NCI-H82 treated with DMSO at 0.1 percent for 48 hours (cell line): ENCODE data around the gene RIPOR2.

Experiments
- DNase-seq: peaks from one replicate; lab custom pipeline; 2025; ENCODE audit not compliant: unreplicated experiment; lab: John Stamatoyannopoulos, UW

Gene RIPOR2

DNA sequence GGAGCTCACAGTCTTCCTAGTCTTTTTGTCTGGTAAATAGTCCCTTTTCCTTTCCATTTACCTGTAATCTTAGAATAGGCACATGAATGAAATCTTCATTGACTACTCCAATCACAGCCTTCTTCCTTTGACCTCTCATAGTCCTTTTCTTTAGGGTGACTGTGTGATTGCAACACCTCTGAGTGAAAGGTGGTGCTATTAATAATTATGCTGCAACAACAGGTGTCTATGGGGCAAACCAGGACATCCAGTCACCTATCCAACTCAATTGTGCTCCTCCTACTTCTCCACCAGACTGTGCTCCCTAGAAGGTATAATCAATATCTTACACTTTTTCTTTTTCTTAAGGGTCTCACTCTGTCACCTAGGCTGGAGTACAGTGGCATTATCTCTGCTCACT, 29.4 kb downstream of the RIPOR2 start:
- DNase-seq = no peak

DNA sequence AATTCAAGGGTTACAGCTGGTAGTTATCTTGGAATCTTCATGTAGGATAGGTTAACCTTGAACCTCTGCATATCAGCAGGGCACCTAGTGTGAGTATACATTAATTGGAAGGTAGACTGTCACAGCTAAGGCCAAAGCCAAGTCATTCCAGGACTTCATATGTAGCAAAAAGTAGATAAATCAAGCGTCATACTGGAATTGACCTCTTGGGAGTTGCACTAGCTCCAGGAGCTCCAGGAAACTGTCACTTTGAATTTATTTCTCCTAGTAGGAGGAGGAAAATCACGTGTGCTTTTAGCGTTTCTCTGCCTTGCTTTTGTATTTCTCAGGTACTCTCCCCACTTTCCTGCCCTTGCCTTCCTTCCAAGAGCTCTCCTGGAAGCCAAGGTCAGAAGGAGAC, 30.3 kb downstream of the RIPOR2 start:
- DNase-seq = no peak

DNA sequence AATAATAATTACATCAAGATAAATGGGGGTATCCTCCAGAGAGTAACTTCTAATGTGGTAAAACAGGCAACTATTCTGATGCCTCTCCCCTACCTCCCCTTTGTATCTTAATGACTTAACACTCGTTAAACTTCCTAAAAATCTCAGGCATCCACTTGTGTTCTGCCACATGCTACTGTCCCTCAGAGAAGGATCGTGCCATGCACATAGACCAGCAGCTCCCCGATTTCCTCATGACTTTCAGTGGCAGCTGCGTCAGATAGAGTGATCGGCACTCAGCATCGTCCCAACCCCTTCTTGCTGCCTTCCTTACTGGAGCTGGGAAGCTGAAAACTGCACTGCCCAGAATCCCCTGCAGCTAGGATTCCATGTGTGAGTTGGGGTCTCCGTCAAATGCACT, 32.1 kb downstream of the RIPOR2 start:
- no peak for DNase-seq

DNA sequence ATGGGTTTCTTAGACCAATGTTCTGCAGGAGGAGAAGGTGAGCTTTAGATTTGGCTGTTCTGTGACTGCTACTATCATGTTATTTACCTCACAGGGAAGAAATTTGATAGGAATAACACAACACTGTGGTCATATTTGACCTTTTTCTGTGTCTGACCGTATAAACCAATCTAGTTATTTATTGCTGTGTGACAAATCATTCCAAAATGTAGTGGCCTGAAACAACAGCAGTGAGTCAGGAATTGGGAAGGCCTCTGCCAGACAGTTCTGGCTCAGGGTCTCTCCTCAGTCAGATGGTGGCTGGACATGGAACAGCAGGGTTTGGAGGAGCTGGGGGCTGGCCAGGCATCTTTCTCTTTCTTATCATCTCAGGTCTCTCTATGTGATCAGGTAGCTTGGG, 33.0 kb downstream of the RIPOR2 start:
- no peak for DNase-seq

DNA sequence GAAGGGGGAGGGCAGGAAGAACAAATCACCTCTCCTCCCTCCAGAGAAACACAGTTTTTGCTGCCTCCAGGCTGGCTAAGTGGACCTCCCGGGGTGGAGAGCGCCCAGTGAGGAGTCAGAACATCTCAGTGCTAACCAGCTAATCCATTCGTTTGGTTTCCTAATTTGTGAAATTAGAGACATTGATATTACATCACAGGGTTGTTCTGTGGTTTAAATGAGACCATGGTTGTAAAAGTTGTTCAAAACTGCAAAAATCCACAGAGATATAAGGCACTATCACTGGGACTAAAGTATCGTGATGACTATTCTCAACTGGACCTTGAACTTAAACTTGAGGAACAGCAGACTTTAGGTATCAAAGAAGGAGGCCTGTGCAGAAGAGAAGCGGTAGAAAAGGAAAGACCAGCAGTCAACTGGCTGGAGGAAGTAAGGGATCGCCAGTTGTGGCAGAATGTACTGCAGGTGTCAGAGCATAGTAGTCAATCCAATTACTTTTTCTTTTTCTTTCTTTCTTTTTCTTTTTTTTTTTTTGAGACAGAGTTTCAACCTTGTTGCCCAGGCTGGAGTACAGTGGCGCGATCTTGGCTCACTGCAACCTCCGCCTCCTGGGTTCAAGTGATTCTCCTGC, 33.9 kb downstream of the RIPOR2 start:
- DNase-seq = no peak

DNA sequence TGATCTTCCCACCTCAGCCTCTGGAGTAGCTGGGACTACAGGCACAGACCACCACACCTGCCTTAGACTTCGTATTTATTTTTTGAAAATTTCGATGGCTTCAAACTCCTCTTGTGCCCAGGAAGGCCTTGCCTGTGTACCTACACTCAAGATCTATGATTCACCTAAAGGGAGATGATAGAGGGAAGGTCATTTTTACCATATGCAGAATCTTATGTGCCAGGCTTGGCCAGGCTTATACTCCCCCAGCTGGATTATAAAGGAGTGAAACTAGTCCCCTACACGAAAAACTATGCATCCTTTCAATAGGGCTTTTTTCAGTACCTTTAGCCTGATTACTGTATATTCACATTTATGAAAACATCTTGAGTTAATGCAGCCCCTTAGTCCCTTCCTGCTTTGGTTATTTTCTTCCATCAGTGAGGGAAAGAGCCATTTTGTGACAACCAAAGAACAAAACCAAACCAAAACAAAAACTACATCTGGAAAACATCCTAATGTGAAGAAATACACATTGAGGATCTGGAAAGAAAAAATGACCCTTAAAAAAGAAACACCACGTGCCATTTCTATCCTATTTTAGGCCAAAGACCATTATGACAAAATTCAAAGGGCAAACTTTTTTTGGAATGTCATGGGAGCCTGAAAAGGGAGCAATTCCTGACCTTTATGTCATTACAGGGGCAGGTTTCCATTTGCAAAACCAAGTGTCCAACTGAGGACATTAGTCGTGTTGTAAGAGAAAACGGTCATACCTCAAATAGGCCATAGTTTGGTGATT, 34.7 kb downstream of the RIPOR2 start:
- no peak for DNase-seq

DNA sequence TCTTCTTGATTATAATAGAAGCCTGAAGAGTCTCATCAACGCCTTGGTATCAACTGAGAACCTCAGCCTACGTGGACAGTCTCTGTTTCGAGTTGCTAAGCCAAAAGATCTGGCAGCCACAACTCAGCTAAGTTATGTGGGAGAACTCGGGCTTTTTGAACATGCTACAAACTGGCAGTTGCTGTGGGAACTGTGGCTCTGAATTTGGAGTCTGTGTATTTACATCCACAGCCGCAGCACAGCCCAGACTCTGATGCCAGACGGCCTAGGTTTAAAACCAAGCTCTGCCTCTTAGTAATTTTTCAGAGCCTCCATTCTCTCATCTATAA, 35.8 kb downstream of the RIPOR2 start:
- DNase-seq = no peak

DNA sequence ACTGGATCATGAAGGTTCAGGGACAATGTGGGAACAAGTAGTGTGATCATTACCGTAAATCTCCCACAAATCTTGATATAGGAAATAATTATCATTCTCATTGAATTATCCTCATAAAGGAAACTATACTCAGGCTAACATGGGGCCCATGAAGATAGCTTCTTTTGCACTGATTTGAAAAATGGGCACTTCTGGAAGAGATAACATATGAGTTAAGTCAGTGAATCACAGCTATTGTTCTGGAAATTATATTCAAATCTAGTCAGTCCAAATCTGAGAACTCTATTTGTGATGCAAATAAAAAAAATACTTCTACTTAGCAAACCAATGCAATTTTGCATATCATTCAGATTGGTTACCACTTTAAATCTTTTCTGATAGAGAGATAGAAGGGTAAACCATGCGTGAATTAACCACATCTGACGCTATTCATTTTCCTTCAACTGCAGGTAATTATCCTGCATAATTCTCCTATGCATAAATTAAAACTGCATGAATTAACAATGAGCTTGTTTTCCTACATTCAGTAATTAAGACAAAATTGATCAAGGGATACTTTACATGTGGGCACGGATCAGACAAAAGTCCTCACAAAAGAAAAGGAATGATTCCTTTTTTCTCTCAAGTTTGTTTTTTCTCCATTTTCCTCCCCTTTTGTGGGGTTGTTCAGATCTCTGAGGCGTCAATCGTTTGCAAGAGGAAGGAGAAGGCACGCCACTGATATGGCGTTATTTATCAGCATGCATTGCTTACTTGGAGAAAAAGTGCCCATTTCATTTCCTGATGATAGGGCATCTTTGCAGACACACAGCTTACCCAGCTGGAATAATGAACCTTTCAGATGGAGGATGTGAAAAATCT, 36.4 kb downstream of the RIPOR2 start:
- DNase-seq = no peak

DNA sequence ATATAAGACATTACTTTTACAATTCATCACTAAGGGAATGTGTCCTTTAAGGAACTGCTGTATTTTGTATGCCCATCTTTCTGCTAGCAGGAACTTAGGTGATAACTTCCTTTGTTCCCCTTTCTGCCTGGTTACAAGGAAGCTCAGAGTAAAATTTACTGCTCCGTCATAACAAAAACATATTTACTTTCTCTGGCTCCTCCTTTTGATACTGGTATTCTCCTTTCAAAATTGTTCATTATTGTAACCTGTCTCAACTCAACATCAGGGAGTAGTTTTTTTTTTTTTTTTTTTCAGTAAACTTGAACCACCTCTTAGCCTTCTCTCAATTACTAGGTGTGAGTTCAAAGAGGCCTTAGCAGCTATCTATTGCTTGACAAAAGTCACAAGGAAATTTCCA, 37.1 kb downstream of the RIPOR2 start:
- DNase-seq = no peak

DNA sequence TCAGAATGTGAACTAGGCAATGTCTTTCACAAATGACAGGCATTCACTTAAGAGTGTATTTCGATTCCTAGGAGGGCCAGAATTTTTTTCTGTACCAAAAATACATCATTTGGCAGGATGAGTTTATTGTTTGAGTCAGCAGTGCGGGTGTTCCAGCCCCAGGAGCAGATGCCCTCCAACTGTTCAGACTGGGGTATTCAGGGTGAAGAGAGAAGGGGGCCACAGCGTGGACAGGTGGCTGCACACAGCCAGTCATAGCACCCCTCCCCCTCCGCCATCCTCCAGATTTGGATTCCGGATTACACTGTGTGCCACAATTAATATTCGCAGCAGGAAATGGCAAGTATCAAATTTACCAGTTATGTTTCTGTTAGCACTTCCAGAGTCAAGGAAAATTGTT, 38.6 kb downstream of the RIPOR2 start:
- DNase-seq = no peak

DNA sequence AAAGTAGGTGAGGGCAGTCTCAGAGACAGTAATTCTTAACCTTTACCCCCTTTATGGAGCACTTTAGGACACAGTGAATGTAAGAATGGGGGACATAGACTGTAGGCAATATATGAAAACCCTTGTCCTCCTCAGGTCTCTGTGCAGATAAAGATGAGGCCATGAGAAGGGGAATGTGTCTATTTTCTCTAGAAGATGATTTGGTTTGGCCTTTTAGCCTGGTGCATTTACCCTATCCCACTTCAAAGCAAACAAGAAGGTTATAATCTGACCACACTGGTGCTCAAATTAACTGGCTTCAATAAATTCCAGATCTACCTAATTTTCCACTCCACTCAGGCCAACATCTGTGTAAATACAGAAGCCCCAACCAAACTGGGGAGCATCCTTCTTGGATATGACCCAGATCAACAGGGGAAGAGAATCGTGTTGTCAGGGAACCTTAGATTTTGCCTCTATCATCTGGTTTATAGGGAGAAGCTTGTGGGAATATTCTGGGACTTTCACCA, 42.4 kb downstream of the RIPOR2 start:
- DNase-seq = no peak

DNA sequence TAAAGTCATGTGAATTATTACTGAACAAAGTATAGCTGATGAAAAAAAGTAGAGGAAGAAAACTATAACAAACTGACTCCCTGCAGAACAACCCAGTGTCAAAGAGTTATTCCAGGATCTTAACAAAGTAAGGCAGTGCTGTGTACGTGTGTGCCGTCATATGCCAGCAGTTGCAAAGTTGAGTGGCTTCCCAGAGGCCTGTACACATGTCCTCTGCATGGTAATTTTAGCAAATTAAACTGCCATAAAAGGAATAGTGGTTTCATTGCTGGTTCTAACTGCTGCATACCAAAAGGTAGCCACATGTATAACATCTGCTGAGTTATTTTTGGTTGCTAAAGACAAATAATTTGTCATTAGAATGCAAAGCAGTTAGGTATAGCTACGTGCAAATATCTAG, 44.8 kb downstream of the RIPOR2 start:
- DNase-seq = no peak

DNA sequence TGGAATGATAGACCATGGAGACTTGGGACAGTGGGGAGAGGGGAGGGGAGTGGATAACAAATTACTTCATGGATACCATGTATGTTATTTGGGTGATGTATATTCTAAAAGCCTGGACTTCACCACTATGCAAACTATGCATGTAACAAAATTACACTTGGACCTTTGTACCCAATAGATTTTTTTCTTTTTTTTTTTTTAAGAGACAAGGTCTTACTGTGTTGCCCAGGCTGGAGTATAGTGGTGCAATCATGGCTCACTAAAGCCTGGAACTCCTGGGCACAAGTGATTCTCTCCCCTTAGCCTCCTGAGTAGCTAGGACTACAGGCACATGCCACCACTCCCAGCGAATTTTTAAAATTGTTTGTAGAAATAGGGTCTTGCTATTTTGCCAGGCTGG, 45.3 kb downstream of the RIPOR2 start:
- no peak for DNase-seq

DNA sequence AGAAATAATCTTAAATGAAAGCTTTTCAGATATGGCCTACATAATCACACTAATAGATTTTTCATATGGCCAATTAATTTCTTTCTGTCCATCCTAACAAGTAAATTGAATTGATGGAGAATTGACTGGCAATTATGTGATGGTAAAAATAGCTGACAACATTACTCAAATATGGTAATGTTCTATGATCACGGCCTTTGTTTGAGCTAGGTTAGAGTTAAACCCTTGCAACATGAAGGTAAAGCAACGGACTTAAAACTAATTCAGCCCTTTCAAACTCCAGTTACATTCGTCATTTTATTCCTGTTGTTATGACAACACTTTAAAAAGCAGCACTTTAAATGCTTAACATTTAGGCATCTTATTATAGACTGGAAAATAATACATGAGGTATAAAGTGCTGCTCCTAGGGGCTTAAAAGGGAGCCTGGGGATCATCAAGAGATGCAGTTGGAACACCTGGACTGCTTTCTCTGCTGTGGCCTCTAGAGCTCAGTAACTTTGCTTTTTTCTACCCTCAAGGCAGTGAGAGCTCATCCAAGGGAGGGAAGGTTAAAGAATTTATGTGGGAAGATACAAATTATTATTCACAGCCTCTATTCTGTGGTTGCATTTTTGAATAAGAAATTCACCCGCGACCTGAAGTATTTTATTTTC, 46.9 kb downstream of the RIPOR2 start:
- DNase-seq = no peak

DNA sequence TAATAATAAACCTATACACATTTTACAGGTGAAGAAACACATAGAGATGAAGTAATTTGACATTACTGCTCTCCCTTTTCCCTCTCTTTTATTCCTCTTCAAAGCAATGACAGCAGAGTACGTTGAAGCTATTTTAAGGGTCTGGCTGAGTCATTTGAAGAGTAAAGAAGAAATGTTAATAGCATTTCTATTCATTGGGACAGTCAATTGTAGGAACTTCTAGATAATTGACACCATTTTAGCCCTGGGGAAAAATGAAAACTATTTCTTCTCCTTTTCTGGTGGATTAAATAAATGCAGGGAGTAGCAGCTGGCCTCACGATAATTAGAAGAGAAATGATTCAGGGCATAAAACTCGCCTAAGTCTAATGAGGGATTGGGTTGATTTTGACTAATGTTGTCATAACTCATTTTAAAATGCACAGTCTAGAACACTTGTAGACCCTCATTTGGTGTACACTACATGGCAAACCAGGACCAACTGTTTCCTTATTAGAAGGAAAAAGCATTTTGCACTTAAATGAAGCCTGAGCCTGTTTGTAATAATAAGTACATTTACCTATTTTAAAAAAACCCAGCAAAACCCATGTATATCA, 48.1 kb downstream of the RIPOR2 start:
- DNase-seq = no peak

DNA sequence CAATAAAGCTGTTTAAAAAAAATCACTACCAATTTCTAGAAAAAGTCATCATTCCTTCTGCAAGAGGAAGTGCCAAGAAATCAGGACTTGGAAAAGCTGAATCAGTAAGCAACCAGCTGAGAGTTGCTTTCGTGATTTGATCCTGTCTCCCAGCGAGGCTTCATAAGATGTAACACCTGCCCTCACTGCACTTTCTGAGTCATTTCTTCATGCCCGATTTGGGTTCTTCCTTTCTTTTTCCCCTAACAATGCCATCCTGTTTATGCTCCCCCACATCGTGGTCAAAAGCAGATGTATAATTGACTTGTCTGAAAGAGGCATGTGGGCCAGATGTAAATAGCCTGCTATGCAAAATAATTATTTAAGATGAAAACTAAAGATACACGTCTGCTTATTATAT, 52.1 kb downstream of the RIPOR2 start:
- DNase-seq = no peak

DNA sequence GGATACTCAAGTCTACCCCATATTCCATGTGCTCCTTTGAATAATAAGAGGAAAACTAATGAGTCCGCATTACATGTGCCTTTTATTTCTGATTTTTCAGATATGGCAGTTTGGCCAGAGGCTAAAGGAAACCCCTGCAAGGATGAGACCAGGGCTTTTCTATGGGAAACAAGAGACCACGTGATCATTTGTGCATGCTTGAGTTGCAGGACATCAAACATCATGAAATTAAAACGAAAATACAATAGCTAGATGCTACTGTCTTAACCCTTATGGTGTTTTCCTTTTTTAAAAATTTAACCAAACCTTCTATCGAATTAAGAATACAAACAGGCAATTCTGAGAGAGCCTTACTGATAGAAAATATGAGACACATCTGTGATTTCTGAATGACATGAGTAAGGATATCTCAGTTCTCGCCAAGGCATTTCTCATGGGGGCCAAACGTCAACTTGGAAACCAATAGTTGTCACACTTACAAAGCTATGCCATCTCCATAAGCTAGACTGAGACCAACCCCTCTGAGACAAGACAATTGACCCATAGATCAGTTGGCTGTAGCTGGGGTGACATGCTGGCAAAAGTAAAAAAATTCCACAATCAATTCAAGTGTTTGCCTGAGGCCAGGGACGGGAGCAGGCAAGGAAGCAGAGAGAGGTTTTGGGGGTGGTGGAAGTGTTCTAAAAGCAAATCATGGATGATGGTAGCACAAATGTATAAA, 52.8 kb downstream of the RIPOR2 start:
- DNase-seq = no peak

DNA sequence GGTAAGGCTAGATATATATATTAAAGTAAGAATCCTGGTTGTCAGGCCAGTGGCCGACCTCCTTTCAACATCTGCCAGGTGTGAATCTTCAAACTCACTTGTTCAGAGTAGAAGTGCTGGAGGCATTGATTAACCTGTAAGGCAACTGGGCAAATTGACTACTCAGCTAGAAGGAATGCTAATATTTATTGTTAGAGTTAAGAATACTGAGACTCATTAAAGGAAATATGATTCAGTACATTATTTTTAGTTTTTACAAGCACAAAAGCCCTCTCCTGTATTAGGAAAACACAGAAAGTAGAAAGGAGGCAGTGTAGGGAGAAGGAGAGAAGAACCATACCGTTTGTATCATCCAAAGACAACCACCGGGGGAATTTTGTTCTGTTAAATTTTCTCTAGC, 53.5 kb downstream of the RIPOR2 start:
- DNase-seq = no peak

DNA sequence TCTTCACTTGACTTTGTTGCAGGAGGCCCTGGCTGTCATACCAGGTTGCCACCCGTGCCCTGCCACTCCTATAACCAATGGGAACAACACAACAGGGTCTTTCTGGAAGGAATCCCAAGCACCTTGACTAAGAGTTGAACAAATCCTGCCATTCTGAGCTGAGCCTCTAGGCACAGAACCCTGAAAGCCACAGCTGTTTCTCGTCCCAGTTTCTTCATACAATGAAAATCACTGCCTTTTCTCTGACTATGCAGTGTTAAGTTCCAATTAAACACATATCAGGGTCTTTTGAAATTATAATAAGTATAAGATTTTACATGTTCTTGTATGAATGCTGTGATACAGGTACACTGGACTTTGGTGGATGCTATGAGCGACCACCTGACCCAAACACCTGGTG, 54.4 kb downstream of the RIPOR2 start:
- DNase-seq = no peak

DNA sequence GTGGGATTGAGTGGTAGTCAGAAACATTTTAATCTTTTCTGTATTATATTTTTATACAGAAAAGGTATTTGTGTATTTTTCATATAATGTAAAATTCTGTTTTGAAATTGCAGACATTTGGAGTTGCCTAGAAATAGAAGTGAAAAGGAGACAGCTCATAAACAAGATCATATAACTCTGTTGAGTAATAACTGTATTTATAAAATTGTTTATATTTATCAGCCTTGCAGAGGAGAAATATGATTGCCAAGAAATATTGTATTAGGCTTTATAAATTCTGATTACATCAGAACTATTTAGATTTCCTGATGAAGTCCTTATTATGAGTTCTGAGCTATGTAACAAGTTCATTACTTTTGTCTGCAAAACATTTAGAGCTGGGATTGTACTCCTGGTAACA, 55.3 kb downstream of the RIPOR2 start:
- DNase-seq = no peak
